Fibroblast of skin of left quadriceps (primary cell): ENCODE results near the gene TXNDC2.

Source experiments
- DNase-seq, 2 experiments: peaks; one replicate each; pipeline ENCODE4 v3.0.0-alpha.2; 2013; ENCODE audit warnings: low read depth in 2 of 2

TXNDC2 gene

GRCh38 chr18:9931678-9932077 lies 45.9 kb downstream of the TXNDC2 start:
- no peak for DNase-seq

DNA sequence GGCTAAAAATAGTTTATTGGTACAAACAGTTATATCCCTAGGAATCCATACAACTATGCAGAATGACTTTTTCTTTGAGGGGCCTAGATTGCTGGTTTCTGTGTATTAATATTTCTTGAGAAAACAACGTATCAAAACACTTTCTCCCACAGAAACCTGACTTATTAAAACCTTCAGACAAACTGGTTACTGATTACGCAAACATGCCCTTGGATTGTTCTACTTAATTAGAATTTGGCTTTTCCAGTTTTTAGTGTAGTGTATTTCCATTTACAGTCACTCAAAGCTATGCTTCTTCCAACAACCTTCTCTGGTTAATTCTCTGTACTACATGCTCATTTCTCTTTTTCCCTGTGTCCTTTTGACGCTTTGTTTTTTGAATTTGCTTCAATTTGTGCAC lies 48.1 kb downstream of the TXNDC2 start:
- DNase-seq = no peak

- no peak for DNase-seq
Observed at GRCh38 chr18:9934274-9934673, 48.5 kb downstream of the TXNDC2 start.
